OCI-LY3 (cell line): ENCODE results near the gene SUSD1.

Experiments
- H2AFZ ChIP-seq: fragments of 200-600, 300-600 bp; shearing (Covaris generic); 2 replicates; pipeline ENCODE4 v1.6.0; 2014; ENCODE audit warnings: antibody characterized with exemption, low read depth, low read length
- H3K27ac ChIP-seq: fragments of 200-600, 300-600 bp; sonication (generic); 2 replicates; pipeline ENCODE4 v1.5.1; 2014; ENCODE audit warnings: mild to moderate bottlenecking, low read length, moderate library complexity, mixed read lengths
- H3K27me3 ChIP-seq: fragments of 200-600, 300-600 bp; sonication (generic); 2 replicates; pipeline ENCODE4 v1.6.1; 2014; ENCODE audit warnings: low read depth, low read length, mixed read lengths
- H3K36me3 ChIP-seq: fragments of 200-600, 300-600 bp; sonication (generic); replicated peaks from 2 replicates; pipeline ENCODE3; 2014; ENCODE audit warnings: low read depth, low read length, mixed read lengths
- H3K4me1 ChIP-seq: fragments of 300-600, 200-600 bp; sonication (generic); 2 replicates; pipeline ENCODE4 v1.6.1; 2014; ENCODE audit warnings: low read length, mixed read lengths
- H3K4me2 ChIP-seq: fragments of 200-600, 300-600 bp; sonication (generic); 2 replicates; pipeline ENCODE4 v1.6.1; 2014; ENCODE audit warnings: low read length, mixed read lengths
- H3K4me3 ChIP-seq: fragments of 300-600, 200-600 bp; sonication (generic); 2 replicates; pipeline ENCODE4 v1.5.1; 2014; ENCODE audit warnings: antibody characterized with exemption, mild to moderate bottlenecking, low read length, moderate library complexity
- H3K79me2 ChIP-seq: fragments of 300-600, 200-600 bp; shearing (Covaris generic); 2 replicates; pipeline ENCODE4 v1.6.1; 2014; ENCODE audit warnings: mild to moderate bottlenecking, low read length, mixed read lengths
- H3K9ac ChIP-seq: fragments of 300-600, 200-600 bp; shearing (Covaris generic); 2 replicates; pipeline ENCODE4 v1.6.0; 2014; ENCODE audit warnings: mild to moderate bottlenecking, low read length, moderate library complexity
- H3K9me3 ChIP-seq: fragments of 200-600, 300-600 bp; shearing (Covaris generic); 2 replicates; pipeline ENCODE4 v1.6.1; 2014; ENCODE audit warnings: low read length, mixed read lengths; ENCODE audit not compliant: insufficient read depth
- H4K20me1 ChIP-seq: fragments of 200-600, 300-600 bp; sonication (generic); 2 replicates; pipeline ENCODE4 v1.6.1; 2016; ENCODE audit warnings: low read length, mixed read lengths; ENCODE audit not compliant: insufficient read depth
- EZH2phosphoT487 ChIP-seq: fragments of 200-600 bp; shearing (Covaris generic); IDR thresholded peaks from 2 replicates; pipeline ENCODE4 v1.6.1; 2018; ENCODE audit warnings: antibody characterized with exemption, mixed run types, low read depth
- TF ChIP-seq, protein P1 (sequence below): fragments of 200-600, 300-600 bp; sonication (generic); IDR thresholded peaks from 2 replicates; pipeline ENCODE4 v1.5.1; 2014; ENCODE audit warnings: antibody characterized with exemption, low read length, low read depth

The SUSD1 gene

DNA sequence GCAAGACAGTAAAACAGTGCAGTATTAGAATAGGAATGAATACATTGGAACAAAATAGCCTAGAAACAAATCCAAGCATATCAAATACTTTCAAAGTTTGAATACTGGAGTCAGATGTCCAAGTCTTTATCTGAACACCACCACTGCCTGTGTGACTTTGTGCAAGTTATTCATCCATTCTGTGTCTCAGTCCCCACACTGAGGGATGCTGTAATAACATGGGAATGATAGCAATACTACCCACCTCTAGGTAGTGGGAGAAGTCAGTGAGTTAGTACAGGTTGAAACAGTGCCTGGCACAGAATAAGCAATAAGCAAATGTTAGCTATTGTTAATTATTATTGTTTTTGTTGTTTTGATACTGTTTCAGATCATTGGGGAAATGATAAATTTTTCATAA lies 130.9 kb downstream of the SUSD1 start:
- TF ChIP-seq, protein P1, sequence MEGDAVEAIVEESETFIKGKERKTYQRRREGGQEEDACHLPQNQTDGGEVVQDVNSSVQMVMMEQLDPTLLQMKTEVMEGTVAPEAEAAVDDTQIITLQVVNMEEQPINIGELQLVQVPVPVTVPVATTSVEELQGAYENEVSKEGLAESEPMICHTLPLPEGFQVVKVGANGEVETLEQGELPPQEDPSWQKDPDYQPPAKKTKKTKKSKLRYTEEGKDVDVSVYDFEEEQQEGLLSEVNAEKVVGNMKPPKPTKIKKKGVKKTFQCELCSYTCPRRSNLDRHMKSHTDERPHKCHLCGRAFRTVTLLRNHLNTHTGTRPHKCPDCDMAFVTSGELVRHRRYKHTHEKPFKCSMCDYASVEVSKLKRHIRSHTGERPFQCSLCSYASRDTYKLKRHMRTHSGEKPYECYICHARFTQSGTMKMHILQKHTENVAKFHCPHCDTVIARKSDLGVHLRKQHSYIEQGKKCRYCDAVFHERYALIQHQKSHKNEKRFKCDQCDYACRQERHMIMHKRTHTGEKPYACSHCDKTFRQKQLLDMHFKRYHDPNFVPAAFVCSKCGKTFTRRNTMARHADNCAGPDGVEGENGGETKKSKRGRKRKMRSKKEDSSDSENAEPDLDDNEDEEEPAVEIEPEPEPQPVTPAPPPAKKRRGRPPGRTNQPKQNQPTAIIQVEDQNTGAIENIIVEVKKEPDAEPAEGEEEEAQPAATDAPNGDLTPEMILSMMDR = no peak
- no peak for TF ChIP-seq EZH2phosphoT487
- no peak overlapping the region for H3K9ac ChIP-seq
- no peaks in the 10 kb centered on the region for H3K79me2 ChIP-seq
- H3K4me3 ChIP-seq = no peak overlapping the region
- no peak overlapping the region for H3K4me2 ChIP-seq
- peaks cover 14% of the 10 kb centered on the region for H3K9me3 ChIP-seq
- H2AFZ ChIP-seq = no peak overlapping the region
- H3K27me3 ChIP-seq = no peaks in the 10 kb centered on the region
- no peaks in the 10 kb centered on the region for H4K20me1 ChIP-seq
- H3K4me1 ChIP-seq = peaks cover 41% of the 10 kb centered on the region
- H3K36me3 ChIP-seq = peaks cover 29% of the 10 kb centered on the region
- no peak overlapping the region for H3K27ac ChIP-seq

DNA sequence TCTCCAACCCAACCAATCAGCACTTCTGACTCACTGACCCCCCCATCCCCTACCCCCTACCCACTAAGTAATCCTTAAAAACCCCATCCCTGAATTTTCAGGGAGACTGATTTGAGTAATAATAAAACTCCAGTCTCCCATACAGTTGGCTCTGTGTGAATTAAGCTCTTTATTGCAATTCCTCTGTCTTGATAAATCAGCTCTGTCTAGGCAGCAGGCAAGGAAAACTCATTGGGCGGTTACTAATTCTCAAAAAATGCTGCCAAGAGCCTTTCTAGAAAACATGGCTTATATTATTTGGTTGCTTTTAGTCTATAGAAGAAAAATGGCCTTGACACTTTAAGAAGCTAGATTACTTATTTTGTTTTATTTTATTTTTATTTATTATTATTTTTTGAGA lies 131.7 kb downstream of the SUSD1 start:
- Histone ChIP-seq H3K9me3 (peaks cover 13% of the 10 kb centered on the region), H4K20me1 (no peaks in the 10 kb centered on the region), H3K4me2 (no peak overlapping the region), H3K36me3 (peaks cover 26% of the 10 kb centered on the region), H2AFZ (no peak overlapping the region), H3K4me3 (no peak overlapping the region), H3K27me3 (no peaks in the 10 kb centered on the region), H3K79me2 (no peaks in the 10 kb centered on the region), H3K27ac (no peak overlapping the region), H3K9ac (no peak overlapping the region), H3K4me1 (peaks cover 47% of the 10 kb centered on the region)
- no peak for TF ChIP-seq EZH2phosphoT487
- TF ChIP-seq, protein P1 = no peak

DNA sequence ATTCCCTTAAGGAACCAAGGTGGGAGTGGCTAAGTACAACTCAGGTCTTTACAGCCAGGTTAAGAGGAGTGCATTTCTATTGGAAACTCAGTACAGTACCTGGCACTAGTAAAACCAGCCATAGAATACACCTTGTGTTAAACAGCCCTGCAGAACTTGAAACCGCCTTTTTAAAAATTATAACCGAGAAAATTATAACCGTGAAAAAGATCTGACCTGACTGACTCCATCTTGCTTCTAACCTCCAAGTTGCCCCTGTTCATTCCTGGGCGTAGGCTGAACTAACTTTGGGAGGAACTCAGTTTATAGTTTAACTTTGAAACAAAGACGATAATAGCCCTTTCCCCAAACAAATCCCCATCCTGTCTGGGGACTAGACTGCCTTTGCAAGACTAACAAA lies 132.3 kb downstream of the SUSD1 start:
- Histone ChIP-seq H3K27me3 (no peaks in the 10 kb centered on the region), H3K79me2 (no peaks in the 10 kb centered on the region), H3K9me3 (peaks cover 6% of the 10 kb centered on the region), H3K27ac (no peak overlapping the region), H3K9ac (no peak overlapping the region), H3K4me2 (no peak overlapping the region), H3K4me3 (no peak overlapping the region), H3K4me1 (peaks cover 54% of the 10 kb centered on the region), H3K36me3 (peaks cover 20% of the 10 kb centered on the region), H4K20me1 (no peaks in the 10 kb centered on the region), H2AFZ (no peak overlapping the region)
- no peak for TF ChIP-seq EZH2phosphoT487
- TF ChIP-seq, protein P1 = no peak

- TF ChIP-seq EZH2phosphoT487 = no peak
- TF ChIP-seq, protein P1 = no peak
- Histone ChIP-seq H3K4me2 (no peak overlapping the region), H3K27ac (no peak overlapping the region)
Observed at GRCh38 chr9:112042244-112042638, 132.9 kb downstream of the SUSD1 start.

More at GRCh38 chr9:112042244-112042638, 132.9 kb downstream of the SUSD1 start:
- no peaks in the 10 kb centered on the region for H3K79me2 ChIP-seq
- peaks cover 15% of the 10 kb centered on the region for H3K36me3 ChIP-seq
- peaks cover 1% of the 10 kb centered on the region for H3K9me3 ChIP-seq
- peaks cover 54% of the 10 kb centered on the region for H3K4me1 ChIP-seq
- H3K4me3 ChIP-seq = no peak overlapping the region
- H4K20me1 ChIP-seq = no peaks in the 10 kb centered on the region
- H3K27me3 ChIP-seq = no peaks in the 10 kb centered on the region
- no peak overlapping the region for H3K9ac ChIP-seq
- no peak overlapping the region for H2AFZ ChIP-seq
